Calu3 (cell line): Measurements from ENCODE around the gene PNLDC1. TPM values are rescaled to one million over a fixed set of nuclear protein-coding genes. Genes with fewer than 3 reads are reported as not detected.

ENCODE experiments used
- BruUV-seq: library from RNA; stranded (reverse); fragments of 400-500 nt; replicated peaks from 2 replicates; lab custom pipeline; 2021; lab: Mats Ljungman, UMichigan
- CTCF ChIA-PET: fragments of 300-600 bp; sonication (Branson Sonifier 250); formaldehyde crosslinking; loops from one replicate; lab custom pipeline; 2022; ENCODE audit warnings: antibody characterized with exemption; lab: Charles Lee
- DNase-seq: peaks from one replicate; pipeline ENCODE4 v3.0.0; 2022
- H3K27ac Mint-ChIP-seq: one replicate; pipeline ENCODE4 v1.8.0; 2022; ENCODE audit warnings: mixed read lengths; ENCODE audit not compliant: unreplicated experiment
- H3K27me3 Mint-ChIP-seq: one replicate; pipeline ENCODE4 v1.8.0; 2022; ENCODE audit warnings: mixed read lengths; ENCODE audit not compliant: unreplicated experiment
- H3K36me3 Mint-ChIP-seq: one replicate; pipeline ENCODE4 v1.8.0; 2022; ENCODE audit warnings: mild to moderate bottlenecking, moderate library complexity, mixed read lengths; ENCODE audit not compliant: insufficient read depth, unreplicated experiment
- H3K4me1 Mint-ChIP-seq: one replicate; pipeline ENCODE4 v1.8.0; 2022; ENCODE audit warnings: mild to moderate bottlenecking, low read depth, mixed read lengths; ENCODE audit not compliant: unreplicated experiment
- H3K4me3 Mint-ChIP-seq: one replicate; pipeline ENCODE4 v1.8.0; 2022; ENCODE audit warnings: mild to moderate bottlenecking, low read depth, moderate library complexity, mixed read lengths; ENCODE audit not compliant: unreplicated experiment
- H3K9me3 Mint-ChIP-seq: one replicate; pipeline ENCODE4 v1.8.0; 2022; ENCODE audit warnings: low read depth, mixed read lengths; ENCODE audit not compliant: unreplicated experiment
- intact Hi-C: fragments of 100-400 bp; cut with micrococcal nuclease; formaldehyde crosslinking; loops from one replicate; pipeline ENCODE4 v1.10.0; 2022; ENCODE audit not compliant: unreplicated experiment
- total RNA-seq: library from RNA; stranded (reverse); gene quantifications from 2 replicates; pipeline ENCODE4 v1.2.3, GENCODE V29; 2022
- TF ChIP-seq, protein P1 (sequence below): fragments of 200-600 bp; IDR thresholded peaks from one replicate; pipeline ENCODE4 v1.8.0; 2022; ENCODE audit warnings: antibody characterized with exemption; ENCODE audit not compliant: unreplicated experiment

PNLDC1 gene
- total RNA-seq, 1 experiment from 2014 or later = 0.52 TPM

GRCh38 chr6:159797554-159797953, 2.5 kb upstream of the PNLDC1 start:
- TF ChIP-seq, protein P1, sequence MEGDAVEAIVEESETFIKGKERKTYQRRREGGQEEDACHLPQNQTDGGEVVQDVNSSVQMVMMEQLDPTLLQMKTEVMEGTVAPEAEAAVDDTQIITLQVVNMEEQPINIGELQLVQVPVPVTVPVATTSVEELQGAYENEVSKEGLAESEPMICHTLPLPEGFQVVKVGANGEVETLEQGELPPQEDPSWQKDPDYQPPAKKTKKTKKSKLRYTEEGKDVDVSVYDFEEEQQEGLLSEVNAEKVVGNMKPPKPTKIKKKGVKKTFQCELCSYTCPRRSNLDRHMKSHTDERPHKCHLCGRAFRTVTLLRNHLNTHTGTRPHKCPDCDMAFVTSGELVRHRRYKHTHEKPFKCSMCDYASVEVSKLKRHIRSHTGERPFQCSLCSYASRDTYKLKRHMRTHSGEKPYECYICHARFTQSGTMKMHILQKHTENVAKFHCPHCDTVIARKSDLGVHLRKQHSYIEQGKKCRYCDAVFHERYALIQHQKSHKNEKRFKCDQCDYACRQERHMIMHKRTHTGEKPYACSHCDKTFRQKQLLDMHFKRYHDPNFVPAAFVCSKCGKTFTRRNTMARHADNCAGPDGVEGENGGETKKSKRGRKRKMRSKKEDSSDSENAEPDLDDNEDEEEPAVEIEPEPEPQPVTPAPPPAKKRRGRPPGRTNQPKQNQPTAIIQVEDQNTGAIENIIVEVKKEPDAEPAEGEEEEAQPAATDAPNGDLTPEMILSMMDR = no peak
- Mint-ChIP-seq H3K27me3 (no peaks in the 10 kb centered on the region), H3K9me3 (no peaks in the 10 kb centered on the region), H3K4me3 (no peak overlapping the region), H3K27ac (no peak overlapping the region), H3K36me3 (peaks cover 51% of the 10 kb centered on the region), H3K4me1 (peaks cover 11% of the 10 kb centered on the region)
- intact Hi-C loops = no loop called here
- no peak for DNase-seq
- no TSS peak for BruUV-seq
- CTCF ChIA-PET = no interaction called here

DNA sequence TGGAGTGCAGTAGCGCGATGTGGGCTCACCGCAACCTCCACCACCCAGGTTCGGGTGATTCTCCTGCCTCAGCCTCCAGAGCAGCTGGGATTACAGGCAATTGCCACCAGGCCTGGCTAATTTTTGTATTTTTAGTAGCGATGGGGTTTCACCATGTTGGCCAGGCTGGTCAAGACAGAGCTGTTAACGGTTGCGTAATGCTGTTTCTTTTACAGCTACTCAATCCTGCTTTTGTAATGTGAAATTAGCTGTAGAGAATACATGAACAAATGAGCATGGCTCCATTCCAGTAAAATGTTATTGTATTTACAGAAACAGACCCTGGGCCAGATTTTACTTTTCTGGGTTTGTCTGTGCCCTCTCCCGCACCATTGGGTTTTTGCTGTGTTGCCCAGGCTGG, 1.9 kb downstream of the PNLDC1 start:
- Mint-ChIP-seq H3K9me3 (no peaks in the 10 kb centered on the region), H3K27me3 (no peaks in the 10 kb centered on the region), H3K27ac (no peak overlapping the region), H3K4me1 (peaks cover 22% of the 10 kb centered on the region), H3K4me3 (no peak overlapping the region), H3K36me3 (peaks cover 33% of the 10 kb centered on the region)
- no peak for DNase-seq
- TF ChIP-seq, protein P1 = no peak
- CTCF ChIA-PET = no interaction called here
- intact Hi-C loops = no loop called here
- BruUV-seq = no TSS peak

- Mint-ChIP-seq H3K36me3 (peaks cover 23% of the 10 kb centered on the region), H3K27me3 (no peaks in the 10 kb centered on the region), H3K4me3 (no peak overlapping the region), H3K9me3 (no peaks in the 10 kb centered on the region), H3K4me1 (peaks cover 24% of the 10 kb centered on the region), H3K27ac (no peak overlapping the region)
- TF ChIP-seq, protein P1 = no peak
- intact Hi-C loops = no loop called here
- no peak for DNase-seq
- CTCF ChIA-PET = no interaction called here
- no TSS peak for BruUV-seq
Observed at GRCh38 chr6:159804504-159804903, 4.4 kb downstream of the PNLDC1 start.

GRCh38 chr6:159805440-159806020, 5.5 kb downstream of the PNLDC1 start:
- peaks cover 29% of the 10 kb centered on the region for H3K4me1 Mint-ChIP-seq
- CTCF ChIA-PET = no interaction called here
- intact Hi-C loops = loop anchor here (5.0 kb wide), 1 partner anchor 47 kb away; no protein-coding TSS in a partner anchor
- DNase-seq = no peak
- no TSS peak for BruUV-seq
- peak overlapping the region; percentile 44 for H3K27ac Mint-ChIP-seq
- no peaks in the 10 kb centered on the region for H3K9me3 Mint-ChIP-seq
- peaks cover 17% of the 10 kb centered on the region for H3K36me3 Mint-ChIP-seq
- H3K27me3 Mint-ChIP-seq = peaks cover 6% of the 10 kb centered on the region
- TF ChIP-seq, protein P1 = no peak
- H3K4me3 Mint-ChIP-seq = no peak overlapping the region
